Progenitor cell of endocrine pancreas (in vitro differentiated cells): ENCODE data around the gene DUSP8. TPM values are rescaled to one million over a fixed set of nuclear protein-coding genes. Genes with fewer than 3 reads are reported as not detected.

Experiments used
- DNase-seq: peaks from one replicate; pipeline ENCODE4 v3.0.0; 2021; ENCODE audit warnings: low spot score; ENCODE audit not compliant: unreplicated experiment
- H3K27ac Mint-ChIP-seq: 2 replicates; pipeline ENCODE4 v1.8.0; 2021; ENCODE audit warnings: mild to moderate bottlenecking, moderate library complexity, mixed read lengths
- H3K27me3 Mint-ChIP-seq: 2 replicates; pipeline ENCODE4 v1.8.0; 2021; ENCODE audit warnings: mixed read lengths
- H3K36me3 Mint-ChIP-seq: 2 replicates; pipeline ENCODE4 v1.8.0; 2022; ENCODE audit warnings: mixed read lengths; ENCODE audit not compliant: insufficient read depth
- H3K4me1 Mint-ChIP-seq: 2 replicates; pipeline ENCODE4 v1.8.0; 2021; ENCODE audit warnings: low read depth, mixed read lengths
- H3K4me3 Mint-ChIP-seq: 2 replicates; pipeline ENCODE4 v1.8.0; 2021; ENCODE audit warnings: low read depth, mild to moderate bottlenecking, moderate library complexity, mixed read lengths
- H3K9me3 Mint-ChIP-seq: 2 replicates; pipeline ENCODE4 v1.8.0; 2021; ENCODE audit warnings: low read depth, mixed read lengths
- total RNA-seq: library from RNA; stranded (reverse); gene quantifications from 2 replicates; pipeline ENCODE4 v1.2.1, GENCODE V29; 2021
- TF ChIP-seq, protein P1 (sequence below): fragments of 200-600 bp; sonication (generic); IDR thresholded peaks from one replicate; pipeline ENCODE4 v1.5.0; 2021; ENCODE audit warnings: antibody characterized with exemption, mild to moderate bottlenecking; ENCODE audit not compliant: unreplicated experiment

DUSP8 gene
- total RNA-seq, 1 donor from 2014 or later, result 15.2 TPM

DNA sequence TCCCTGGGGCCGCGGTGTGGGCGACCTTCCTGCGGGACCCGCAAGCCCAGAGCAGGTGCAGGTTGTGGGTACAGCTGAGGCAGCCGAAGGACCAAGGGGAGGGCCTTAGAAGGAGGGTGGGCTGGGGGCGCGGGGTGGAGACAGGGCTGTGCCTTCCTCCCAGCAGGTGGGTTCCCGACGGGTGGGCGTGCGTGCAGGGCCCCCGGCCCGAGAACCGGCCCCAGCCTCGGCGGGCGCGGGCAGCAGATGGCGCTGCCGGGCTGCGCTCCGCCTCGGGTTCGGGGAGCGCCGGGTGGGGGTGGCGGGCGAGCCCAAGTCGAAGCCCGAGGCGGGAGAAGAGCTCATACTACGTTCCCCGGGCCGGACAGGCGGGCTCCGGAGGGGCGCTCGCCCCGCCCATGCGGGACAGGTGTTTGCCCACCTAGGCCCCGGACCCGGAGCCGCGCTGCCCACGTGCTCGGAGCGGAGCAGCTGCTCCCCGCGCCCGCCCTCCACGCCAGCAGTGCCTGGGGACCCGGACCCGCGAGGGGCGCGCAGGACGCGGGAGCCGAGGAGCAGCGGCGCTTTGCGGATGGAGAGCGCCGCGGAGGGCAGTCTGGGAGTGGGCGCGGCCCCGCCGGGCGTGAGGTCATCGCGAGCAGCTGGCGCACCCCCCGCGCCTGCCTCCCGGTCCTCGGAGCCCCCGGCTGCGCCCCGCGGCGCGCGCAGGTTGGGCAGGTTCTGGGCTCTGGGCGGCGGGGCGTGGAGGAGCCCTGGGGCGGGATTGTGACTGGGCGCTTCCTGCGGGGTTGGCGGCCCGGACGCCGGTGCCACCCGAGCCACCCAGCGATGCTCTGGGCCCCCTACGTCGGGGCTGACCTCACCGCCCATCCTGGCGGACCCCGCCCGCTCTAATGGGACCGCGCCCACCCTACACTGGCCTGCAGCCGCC, 25.3 kb downstream of the DUSP8 start:
- Mint-ChIP-seq H3K4me3 (peak overlapping the region; percentile 45), H3K36me3 (no peaks in the 10 kb centered on the region), H3K27me3 (peaks cover 46% of the 10 kb centered on the region), H3K27ac (no peak overlapping the region), H3K9me3 (no peaks in the 10 kb centered on the region), H3K4me1 (no peaks in the 10 kb centered on the region)
- peak; percentile 41 for DNase-seq
- TF ChIP-seq, protein P1, sequence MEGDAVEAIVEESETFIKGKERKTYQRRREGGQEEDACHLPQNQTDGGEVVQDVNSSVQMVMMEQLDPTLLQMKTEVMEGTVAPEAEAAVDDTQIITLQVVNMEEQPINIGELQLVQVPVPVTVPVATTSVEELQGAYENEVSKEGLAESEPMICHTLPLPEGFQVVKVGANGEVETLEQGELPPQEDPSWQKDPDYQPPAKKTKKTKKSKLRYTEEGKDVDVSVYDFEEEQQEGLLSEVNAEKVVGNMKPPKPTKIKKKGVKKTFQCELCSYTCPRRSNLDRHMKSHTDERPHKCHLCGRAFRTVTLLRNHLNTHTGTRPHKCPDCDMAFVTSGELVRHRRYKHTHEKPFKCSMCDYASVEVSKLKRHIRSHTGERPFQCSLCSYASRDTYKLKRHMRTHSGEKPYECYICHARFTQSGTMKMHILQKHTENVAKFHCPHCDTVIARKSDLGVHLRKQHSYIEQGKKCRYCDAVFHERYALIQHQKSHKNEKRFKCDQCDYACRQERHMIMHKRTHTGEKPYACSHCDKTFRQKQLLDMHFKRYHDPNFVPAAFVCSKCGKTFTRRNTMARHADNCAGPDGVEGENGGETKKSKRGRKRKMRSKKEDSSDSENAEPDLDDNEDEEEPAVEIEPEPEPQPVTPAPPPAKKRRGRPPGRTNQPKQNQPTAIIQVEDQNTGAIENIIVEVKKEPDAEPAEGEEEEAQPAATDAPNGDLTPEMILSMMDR, result peak; percentile 83

DNA sequence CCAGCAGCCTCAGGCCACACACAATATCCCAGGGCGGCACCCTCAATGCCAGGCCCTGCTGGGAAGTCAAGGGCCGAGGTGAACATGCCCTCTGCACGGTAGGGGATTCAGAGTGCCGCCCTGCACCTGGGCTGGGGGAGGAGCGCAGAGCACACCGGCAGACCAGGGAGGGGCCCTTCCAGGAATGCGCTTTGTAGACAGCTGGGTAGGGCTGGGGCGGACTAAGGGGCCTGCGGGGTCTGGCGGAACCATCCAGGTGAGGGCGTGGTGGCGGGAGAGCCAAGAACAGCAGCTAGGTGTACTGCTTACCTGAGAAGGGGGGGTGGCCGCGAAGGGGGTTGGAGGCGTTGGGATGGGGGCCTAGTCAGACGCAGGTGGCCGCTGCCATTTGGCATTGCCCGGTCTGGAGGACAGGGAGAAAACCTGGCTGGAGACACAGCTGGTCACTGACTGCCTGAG, 26.0 kb downstream of the DUSP8 start:
- DNase-seq, result peak; percentile 39
- Mint-ChIP-seq H3K4me3 (peak overlapping the region; percentile 45), H3K4me1 (no peaks in the 10 kb centered on the region), H3K27ac (peak overlapping the region; percentile 33), H3K27me3 (peaks cover 52% of the 10 kb centered on the region), H3K9me3 (no peaks in the 10 kb centered on the region), H3K36me3 (no peaks in the 10 kb centered on the region)
- TF ChIP-seq, protein P1, result no peak

DNA sequence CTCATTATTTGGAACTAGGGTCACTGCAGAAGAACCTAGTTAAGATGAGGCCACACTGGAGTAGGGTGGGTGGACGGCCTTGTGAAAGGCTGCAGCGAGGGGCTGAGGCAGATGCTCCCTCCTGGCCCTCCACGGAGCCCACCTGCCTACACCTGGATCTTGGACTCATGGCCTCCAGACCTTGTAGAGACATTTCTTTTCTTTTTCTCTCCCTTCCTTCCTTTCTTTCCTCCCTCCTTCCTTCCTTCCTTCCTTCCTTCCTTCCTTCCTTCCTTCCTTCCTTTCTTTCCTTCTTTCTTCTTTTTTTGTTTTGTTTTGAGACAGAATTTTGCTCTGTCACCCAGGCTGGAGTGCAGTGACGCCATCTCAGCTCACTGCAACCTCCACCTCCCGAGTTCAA, 26.6 kb downstream of the DUSP8 start:
- Mint-ChIP-seq H3K36me3 (no peaks in the 10 kb centered on the region), H3K9me3 (no peaks in the 10 kb centered on the region), H3K4me3 (no peak overlapping the region), H3K4me1 (no peaks in the 10 kb centered on the region), H3K27me3 (peaks cover 52% of the 10 kb centered on the region), H3K27ac (no peak overlapping the region)
- TF ChIP-seq, protein P1, result no peak
- DNase-seq, result no peak

DNA sequence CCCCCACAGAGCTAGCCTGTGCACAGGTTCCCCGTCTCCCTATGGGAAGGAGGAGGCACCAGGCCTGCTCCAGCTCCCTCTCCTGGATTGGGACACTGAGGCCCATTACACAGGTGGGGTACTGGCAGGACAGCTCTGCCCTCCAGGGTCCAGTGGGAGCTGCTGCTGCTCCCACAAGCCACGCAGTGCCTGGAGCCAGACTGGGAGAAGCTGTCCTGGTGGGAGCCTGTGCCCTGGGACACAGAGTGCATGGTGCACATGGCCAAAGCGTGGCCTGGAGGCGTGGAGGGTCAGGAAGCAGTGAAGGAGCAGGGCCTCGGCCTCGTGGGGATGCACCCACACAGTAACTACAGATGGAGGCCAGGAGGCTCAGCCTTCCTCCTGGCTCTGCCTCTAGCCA, 27.5 kb downstream of the DUSP8 start:
- H3K4me3 Mint-ChIP-seq, result no peak overlapping the region
- H3K27ac Mint-ChIP-seq, result no peak overlapping the region
- DNase-seq, result no peak
- TF ChIP-seq, protein P1, result no peak
- H3K9me3 Mint-ChIP-seq, result no peaks in the 10 kb centered on the region
- no peaks in the 10 kb centered on the region for H3K36me3 Mint-ChIP-seq
- no peaks in the 10 kb centered on the region for H3K4me1 Mint-ChIP-seq
- H3K27me3 Mint-ChIP-seq, result peaks cover 52% of the 10 kb centered on the region

DNA sequence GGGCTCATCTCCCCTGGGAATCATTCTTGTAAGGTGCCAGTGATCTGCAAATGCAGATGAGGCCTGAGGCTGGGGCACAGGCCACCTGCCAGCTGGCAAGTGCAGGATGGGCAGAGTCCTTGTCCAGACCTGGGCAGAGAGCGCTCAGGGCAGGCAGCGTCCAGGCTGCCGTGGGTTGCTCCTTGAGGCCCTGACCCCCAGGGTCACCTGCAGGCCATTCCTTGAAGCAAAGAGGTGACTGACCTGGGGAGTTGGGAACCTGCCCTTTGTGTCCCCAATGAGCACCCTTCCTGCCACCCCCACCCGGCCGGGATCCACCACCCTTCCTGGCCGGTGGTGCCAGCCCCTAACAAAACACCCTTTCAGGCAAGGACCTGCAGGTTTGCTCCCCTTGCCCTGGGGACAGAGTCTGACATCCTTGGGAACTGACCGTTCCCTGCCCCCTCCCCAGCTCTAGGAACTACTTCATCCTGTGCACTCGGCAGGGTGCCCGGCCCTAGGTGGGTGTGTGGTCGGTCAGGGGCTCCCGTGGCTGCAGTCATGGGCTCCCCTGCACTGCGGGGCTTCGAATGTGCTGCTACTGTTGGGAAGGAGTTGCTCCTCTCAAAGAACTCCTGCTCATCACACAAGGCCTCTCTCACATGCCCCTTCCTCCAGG, 28.3 kb downstream of the DUSP8 start:
- no peak overlapping the region for H3K27ac Mint-ChIP-seq
- no peaks in the 10 kb centered on the region for H3K36me3 Mint-ChIP-seq
- H3K9me3 Mint-ChIP-seq, result no peaks in the 10 kb centered on the region
- peaks cover 48% of the 10 kb centered on the region for H3K27me3 Mint-ChIP-seq
- no peaks in the 10 kb centered on the region for H3K4me1 Mint-ChIP-seq
- DNase-seq, result no peak
- TF ChIP-seq, protein P1, result no peak
- H3K4me3 Mint-ChIP-seq, result no peak overlapping the region
